GM12878 (cell line): ENCODE measurements around the gene MLLT3. TPM values are rescaled to one million over a fixed set of nuclear protein-coding genes. Genes with fewer than 3 reads are reported as not detected.

Experiments
- ATAC-seq: fragments of 200-7000 bp; cut with Tn5 transposase; 3 replicates; pipeline ENCODE4 v1.9.1; 2020; ENCODE audit warnings: mild to moderate bottlenecking, moderate library complexity
- BruUV-seq: library from RNA; stranded (reverse); fragments of 400-500 nt; replicated peaks from 2 replicates; lab custom pipeline; 2021; lab: Mats Ljungman, UMichigan
- CTCF ChIA-PET: fragments of 300-600 bp; sonication (Branson Sonifier 250); formaldehyde crosslinking; extraction: SDS; loops from one replicate; lab custom pipeline; 2021; ENCODE audit warnings: inconsistent platforms; lab: Yijun Ruan, JAX
- POLR2A ChIA-PET: fragments of 350-600 bp; formaldehyde crosslinking; extraction: SDS; loops from one replicate; lab custom pipeline; 2021; ENCODE audit warnings: inconsistent platforms; lab: Charles Lee
- RAD21 ChIA-PET: fragments of 300-600 bp; sonication (Branson Sonifier 250); formaldehyde crosslinking; loops from one replicate; lab custom pipeline; 2023; ENCODE audit warnings: antibody characterized with exemption; ENCODE audit not compliant: unreplicated experiment; lab: Charles Lee
- SMC1A ChIA-PET: fragments of 300-600 bp; sonication (Branson Sonifier 250); formaldehyde crosslinking; loops from one replicate; lab custom pipeline; 2023; ENCODE audit not compliant: unreplicated experiment, uncharacterized antibody; lab: Charles Lee
- DNase-seq: peaks from one replicate; pipeline ENCODE4 v3.0.0-alpha.2; 2011; ENCODE audit warnings: low read depth, low spot score
- FAIRE-seq: peaks from 3 replicates; lab custom pipeline; 2011; peaks lifted over from hg19 to GRCh38; lab: Jason Lieb, UNC
- H2AFZ ChIP-seq: 2 replicates; pipeline ENCODE4 v1.6.0; 2011; ENCODE audit warnings: low read depth, low read length, control low read depth; ENCODE audit not compliant: control insufficient read depth
- H3K27ac ChIP-seq: 2 replicates; pipeline ENCODE4 v1.5.1; 2011; ENCODE audit warnings: control low read depth; ENCODE audit not compliant: control insufficient read depth, insufficient read depth
- H3K27me3 ChIP-seq, 2 experiments: replicated peaks in 1 of 2; 2 replicates each; pipeline versions ENCODE4 v1.6.0 to v1.6.1; 2011; ENCODE audit warnings: low read length in 1 of 2; ENCODE audit not compliant: control insufficient read depth in 2 of 2, insufficient read depth in 2 of 2
- H3K36me3 ChIP-seq, 2 experiments: 2 replicates each; pipeline ENCODE4 v1.5.1; 2011; ENCODE audit warnings: low read length in 1 of 2; ENCODE audit not compliant: control insufficient read depth in 2 of 2, insufficient read depth in 2 of 2
- H3K4me1 ChIP-seq: 2 replicates; pipeline ENCODE4 v1.6.1; 2011; ENCODE audit warnings: mild to moderate bottlenecking, low read length, moderate library complexity, mixed read lengths; ENCODE audit not compliant: control insufficient read depth, insufficient read depth
- H3K4me2 ChIP-seq: 2 replicates; pipeline ENCODE4 v1.6.0; 2011; ENCODE audit warnings: control low read depth; ENCODE audit not compliant: control insufficient read depth, insufficient read depth
- H3K4me3 ChIP-seq: fragments of 200-600 bp; sonication (generic); 2 replicates; pipeline ENCODE4 v1.5.1; 2016
- H3K79me2 ChIP-seq: 2 replicates; pipeline ENCODE4 v1.6.0; 2011; ENCODE audit warnings: low read length; ENCODE audit not compliant: control insufficient read depth, insufficient read depth
- H3K9ac ChIP-seq: 2 replicates; pipeline ENCODE4 v1.8.0; 2011; ENCODE audit warnings: low read length, control low read depth, mixed read lengths; ENCODE audit not compliant: control insufficient read depth, insufficient read depth
- H3K9me3 ChIP-seq: replicated peaks from 3 replicates; pipeline ENCODE4 v1.5.1; 2011; ENCODE audit warnings: mild to moderate bottlenecking, low read length; ENCODE audit not compliant: control insufficient read depth, insufficient read depth
- H4K20me1 ChIP-seq: 2 replicates; pipeline ENCODE4 v1.6.0; 2011; ENCODE audit not compliant: control insufficient read depth, insufficient read depth
- ATF3 ChIP-seq: IDR thresholded peaks from 2 replicates; pipeline ENCODE4 v1.6.1; 2011; ENCODE audit warnings: low read depth, mild to moderate bottlenecking, low read length, moderate library complexity, borderline replicate concordance; ENCODE audit errors: extremely low read depth
- BMI1 ChIP-seq: fragments of 450-650 bp; IDR thresholded peaks from 2 replicates; pipeline ENCODE4 v1.6.1; 2016; ENCODE audit warnings: mild to moderate bottlenecking, moderate library complexity, borderline replicate concordance
- BRCA1 ChIP-seq: IDR thresholded peaks from 2 replicates; pipeline ENCODE4 v1.6.1; 2011; ENCODE audit warnings: low read depth, low read length, improper control_type of control experiment
- CBFB ChIP-seq: IDR thresholded peaks from 2 replicates; pipeline ENCODE4 v1.6.1; 2016; ENCODE audit warnings: antibody characterized with exemption, low read depth
- EED ChIP-seq: sonication (generic); IDR thresholded peaks from 2 replicates; pipeline ENCODE4 v1.6.1; 2016; ENCODE audit warnings: antibody characterized with exemption, low read depth
- EGR1 ChIP-seq, 2 experiments: IDR thresholded peaks; 1 replicate in 1 of 2; 2 replicates in 1 of 2; pipeline ENCODE4 v1.6.1; 2011 to 2012; ENCODE audit warnings: low read depth in 2 of 2, low read length in 2 of 2, borderline replicate concordance in 1 of 2, mild to moderate bottlenecking in 1 of 2, moderate library complexity in 1 of 2
- IKZF1 ChIP-seq: fragments of 450-650 bp; conservative IDR thresholded peaks from 2 replicates; pipeline ENCODE4 v1.6.1; 2017; ENCODE audit warnings: antibody characterized with exemption, mild to moderate bottlenecking
- KLF5 ChIP-seq: fragments of 450-650 bp; IDR thresholded peaks from 2 replicates; pipeline ENCODE4 v1.6.1; 2014; ENCODE audit warnings: mild to moderate bottlenecking; ENCODE audit not compliant: partially characterized antibody
- MTA3 ChIP-seq: IDR thresholded peaks from 2 replicates; pipeline ENCODE4 v1.6.1; 2012; ENCODE audit warnings: low read length, inconsistent platforms, borderline replicate concordance
- NR2F1 ChIP-seq: fragments of 450-650 bp; conservative IDR thresholded peaks from 2 replicates; pipeline ENCODE4 v1.6.1; 2017; ENCODE audit warnings: mild to moderate bottlenecking
- POLR2AphosphoS2 ChIP-seq: IDR thresholded peaks from 2 replicates; pipeline ENCODE4 v1.6.1; 2011; ENCODE audit warnings: low read depth, mild to moderate bottlenecking, low read length, improper control_type of control experiment, moderate library complexity
- RAD51 ChIP-seq: fragments of 450-650 bp; IDR thresholded peaks from 2 replicates; pipeline ENCODE4 v1.6.1; 2016; ENCODE audit warnings: moderate library complexity, mild to moderate bottlenecking, inconsistent platforms
- RFX5 ChIP-seq: IDR thresholded peaks from 2 replicates; pipeline ENCODE4 v1.6.1; 2011; ENCODE audit warnings: low read depth, low read length, improper control_type of control experiment
- SRF ChIP-seq, 2 experiments: IDR thresholded peaks; 2 replicates each; pipeline ENCODE4 v1.6.1; 2011; ENCODE audit warnings: low read depth in 2 of 2, low read length in 2 of 2, mild to moderate bottlenecking in 1 of 2, moderate library complexity in 1 of 2
- SUZ12 ChIP-seq: fragments of 200-600 bp; sonication (generic); IDR thresholded peaks from one replicate; pipeline ENCODE4 v1.6.1; 2018; ENCODE audit warnings: antibody characterized with exemption, mild to moderate bottlenecking; ENCODE audit not compliant: unreplicated experiment
- YY1 ChIP-seq: IDR thresholded peaks from 2 replicates; pipeline ENCODE4 v1.6.1; 2011; ENCODE audit warnings: low read depth, mild to moderate bottlenecking, low read length
- ZBTB4 ChIP-seq: fragments of 450-650 bp; formaldehyde crosslinking; IDR thresholded peaks from 2 replicates; pipeline ENCODE4 v1.4.0; 2022; ENCODE audit warnings: mild to moderate bottlenecking, moderate library complexity
- WGBS: methylation state at CpG from one replicate; pipeline ENCODE4 v1.1.6; 2016; ENCODE audit warnings: low lambda C conversion rate; ENCODE audit not compliant: insufficient replicate concordance, insufficient coverage; ENCODE audit errors: missing lambda C conversion rate; 5-methylcytosine and 5-hydroxymethylcytosine counted together
- in situ Hi-C: fragments of 300-500 bp; cut with MboI; formaldehyde crosslinking; loops from 9 replicates; pipeline ENCODE4 v1.14.3; 2018; ENCODE audit warnings: mixed read lengths
- intact Hi-C: fragments of 100-400 bp; cut with micrococcal nuclease; formaldehyde crosslinking; loops from one replicate; pipeline ENCODE4 v1.14.2; 2022; ENCODE audit not compliant: unreplicated experiment
- polyA plus RNA-seq, 11 experiments: library from polyadenylated mRNA; depleted of rRNA in 4 of 11; unstranded in 6 of 11; stranded (reverse) in 5 of 11; fragments of >200 nt; fragmentation: Nextera tagmentation in 4 of 11; fragmentation: Illumina TruSeq in 1 of 11; extraction: Ambion mirVana in 4 of 11; extraction: Trizol in 1 of 11; gene quantifications; 1 replicate in 1 of 11; 2 replicates in 10 of 11; pipeline versions ENCODE4 v1.2.1 to v1.2.3, GENCODE V29; 2011 to 2016; ENCODE audit warnings: inconsistent platforms in 2 of 11, missing spikeins in 2 of 11, low read depth in 1 of 11
- total RNA-seq, 4 experiments: library from RNA; depleted of rRNA in 3 of 4; stranded (reverse); fragments of >200 nt in 3 of 4; fragmentation: Illumina TruSeq in 1 of 4; extraction: Trizol in 1 of 4; gene quantifications; 2 replicates each; pipeline versions ENCODE4 v1.2.1 to v1.2.3, GENCODE V29; 2013 to 2021
- TF ChIP-seq, protein P1 (sequence below): fragments of 450-650 bp; IDR thresholded peaks from 2 replicates; pipeline ENCODE4 v1.6.1; 2016; ENCODE audit warnings: mild to moderate bottlenecking

The MLLT3 gene
- total and polyA plus RNA-seq, 10 of the 15 experiments (the other 5 are each of a cell fraction or from before 2014, with no cell fraction given): 17.7 to 72.3 (median 35.6) TPM

GRCh38 chr9:20352591-20352990, 269.7 kb downstream of the MLLT3 start:
- ChIA-PET RAD21 (interaction anchor here (0.8 to 3.9 kb wide), 3 partner anchors 201 to 589 kb away, joined by 5 to 19 read pairs (median 5); partner anchors contain the start of gene MLLT3), SMC1A (interaction anchor here (0.6 to 1.7 kb wide), 9 partner anchors 8 to 589 kb away, joined by 3 to 4 read pairs (median 4); partner anchors contain the start of gene MLLT3), POLR2A (interaction anchor here (0.5 to 0.7 kb wide), 2 partner anchors 14 to 18 kb away, joined by 3 to 4 read pairs; no protein-coding TSS in a partner anchor), CTCF (no interaction called here)
- no TSS peak for BruUV-seq
- Histone ChIP-seq H3K4me2 (no peak overlapping the region), H3K27ac (no peak overlapping the region), H3K4me1 (peaks cover 28% of the 10 kb centered on the region), H3K36me3 (peaks cover 2 to 13% of the 10 kb centered on the region in 2 experiments; a peak in 3 of 4 replicates), H2AFZ (no peak overlapping the region), H4K20me1 (no peaks in the 10 kb centered on the region), H3K9ac (no peak overlapping the region), H3K79me2 (no peaks in the 10 kb centered on the region; the same call in 1 of the 2 replicates), H3K27me3 (no peaks in the 10 kb centered on the region), H3K9me3 (no peaks in the 10 kb centered on the region), H3K4me3 (no peak overlapping the region)
- no peak for DNase-seq
- intact Hi-C loops (no loop called here), in situ Hi-C loops (loop anchor here (10.0 to 25.0 kb wide), 2 partner anchors 428 to 760 kb away; no protein-coding TSS in a partner anchor)
- 100% methylated on average over 1 of the region's 2 CpGs for WGBS
- FAIRE-seq: no peak
- ATAC-seq: no peak
- TF ChIP-seq ATF3: no peak
- TF ChIP-seq RFX5: no peak
- no peak for TF ChIP-seq SUZ12
- TF ChIP-seq IKZF1: no peak
- TF ChIP-seq RAD51: no peak
- TF ChIP-seq KLF5: no peak
- no peak for TF ChIP-seq NR2F1
- no peak for TF ChIP-seq BMI1
- no peak for TF ChIP-seq YY1
- TF ChIP-seq CBFB: no peak
- TF ChIP-seq SRF (IDR thresholded peaks at IDR 0.05; ENCODE audit: low read depth in 2 of 2, low read length in 2 of 2): no peak
- TF ChIP-seq MTA3: no peak
- TF ChIP-seq BRCA1: no peak
- TF ChIP-seq, protein P1, sequence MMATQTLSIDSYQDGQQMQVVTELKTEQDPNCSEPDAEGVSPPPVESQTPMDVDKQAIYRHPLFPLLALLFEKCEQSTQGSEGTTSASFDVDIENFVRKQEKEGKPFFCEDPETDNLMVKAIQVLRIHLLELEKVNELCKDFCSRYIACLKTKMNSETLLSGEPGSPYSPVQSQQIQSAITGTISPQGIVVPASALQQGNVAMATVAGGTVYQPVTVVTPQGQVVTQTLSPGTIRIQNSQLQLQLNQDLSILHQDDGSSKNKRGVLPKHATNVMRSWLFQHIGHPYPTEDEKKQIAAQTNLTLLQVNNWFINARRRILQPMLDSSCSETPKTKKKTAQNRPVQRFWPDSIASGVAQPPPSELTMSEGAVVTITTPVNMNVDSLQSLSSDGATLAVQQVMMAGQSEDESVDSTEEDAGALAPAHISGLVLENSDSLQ: no peak
- no peak for TF ChIP-seq EGR1 (IDR thresholded peaks at IDR 0.05; ENCODE audit: borderline replicate concordance in 1 of 2, low read depth in 2 of 2, low read length in 2 of 2)
- TF ChIP-seq EED: no peak
- TF ChIP-seq ZBTB4: no peak
- no peak for TF ChIP-seq POLR2AphosphoS2
- TF ChIP-seq, all 136 proteins: peak for 0
